ENCODE data around the gene SPARC. TPM values are rescaled to one million over a fixed set of nuclear protein-coding genes. Genes with fewer than 3 reads are reported as not detected.

The SPARC gene
- total RNA-seq, 1 experiment from 2014 or later = 320 TPM

GRCh38 chr5:151615431-151615830 is 71.3 kb downstream of the SPARC start:
- H4K8ac ChIP-seq (replicated peaks; ENCODE audit: insufficient read length, low read depth, low read length) = no peak overlapping the region
- H2AFZ ChIP-seq (ENCODE audit: low read length) = no peak overlapping the region
- H2BK12ac ChIP-seq (ENCODE audit: insufficient read length, low read depth, low read length) = no peak overlapping the region
- H3K9me3 ChIP-seq (ENCODE audit: control insufficient read depth, low read depth, low read length) = no peaks in the 10 kb centered on the region
- WGBS (ENCODE audit: extremely low coverage, insufficient read length, low lambda C conversion rate) = no CpG with 5 or more reads among the region's 4 CpGs
- H3K23me2 ChIP-seq (ENCODE audit: insufficient read length, low read depth, low read length, poor library complexity, severe bottlenecking) = no peaks in the 10 kb centered on the region
- peak overlapping the region; percentile 2; the same call in 1 of the 2 replicates for H3K14ac ChIP-seq (ENCODE audit: insufficient read depth, low read length)
- no peaks in the 10 kb centered on the region for H3K9me3 Mint-ChIP-seq
- H3K27ac ChIP-seq (ENCODE audit: insufficient read length, low read depth, low read length) = no peak overlapping the region
- H3T11ph ChIP-seq (ENCODE audit: low read length) = no peak overlapping the region
- no peak overlapping the region for H3K18ac ChIP-seq (ENCODE audit: insufficient read length, low read depth, low read length)
- peak overlapping the region in 1 of 3 experiments; percentile 36; a peak in 1 of 7 replicates for H3K27ac Mint-ChIP-seq
- H3K27me3 ChIP-seq (ENCODE audit: insufficient read depth, low read length) = no peaks in the 10 kb centered on the region
- no peak overlapping the region for H3K9ac ChIP-seq (ENCODE audit: extremely low read depth, insufficient read length, low read length)
- H4K20me1 ChIP-seq (ENCODE audit: control insufficient read depth, insufficient read depth, insufficient read length) = no peaks in the 10 kb centered on the region
- H2BK15ac ChIP-seq (ENCODE audit: low read depth, low read length) = no peak overlapping the region
- H2AK5ac ChIP-seq (ENCODE audit: insufficient read length, low read length) = no peak overlapping the region
- peaks cover 8% of the 10 kb centered on the region; the same call in 1 of the 2 replicates for H3K4me1 ChIP-seq (ENCODE audit: insufficient read depth, low read length)
- H4K91ac ChIP-seq (ENCODE audit: insufficient read length, low read depth, low read length) = no peak overlapping the region
- no peaks in the 10 kb centered on the region; a peak in 1 of 7 replicates for H3K36me3 Mint-ChIP-seq (ENCODE audit: insufficient read depth in 1 of 3, low read depth in 3 of 3)
- no peak overlapping the region for H4K5ac ChIP-seq (ENCODE audit: insufficient read length, low read depth, low read length)
- no peak overlapping the region for H2BK20ac ChIP-seq (ENCODE audit: low read depth, low read length, poor library complexity, severe bottlenecking)
- H3K23ac ChIP-seq (ENCODE audit: insufficient read length, low read depth, low read length) = no peak overlapping the region
- H3K56ac ChIP-seq (ENCODE audit: insufficient read length, low read depth, low read length) = no peak overlapping the region
- no peak overlapping the region for H3K4me3 Mint-ChIP-seq
- H3K4me1 Mint-ChIP-seq = peaks cover 37 to 42% of the 10 kb centered on the region in 2 experiments
- TF ChIP-seq, protein P1, sequence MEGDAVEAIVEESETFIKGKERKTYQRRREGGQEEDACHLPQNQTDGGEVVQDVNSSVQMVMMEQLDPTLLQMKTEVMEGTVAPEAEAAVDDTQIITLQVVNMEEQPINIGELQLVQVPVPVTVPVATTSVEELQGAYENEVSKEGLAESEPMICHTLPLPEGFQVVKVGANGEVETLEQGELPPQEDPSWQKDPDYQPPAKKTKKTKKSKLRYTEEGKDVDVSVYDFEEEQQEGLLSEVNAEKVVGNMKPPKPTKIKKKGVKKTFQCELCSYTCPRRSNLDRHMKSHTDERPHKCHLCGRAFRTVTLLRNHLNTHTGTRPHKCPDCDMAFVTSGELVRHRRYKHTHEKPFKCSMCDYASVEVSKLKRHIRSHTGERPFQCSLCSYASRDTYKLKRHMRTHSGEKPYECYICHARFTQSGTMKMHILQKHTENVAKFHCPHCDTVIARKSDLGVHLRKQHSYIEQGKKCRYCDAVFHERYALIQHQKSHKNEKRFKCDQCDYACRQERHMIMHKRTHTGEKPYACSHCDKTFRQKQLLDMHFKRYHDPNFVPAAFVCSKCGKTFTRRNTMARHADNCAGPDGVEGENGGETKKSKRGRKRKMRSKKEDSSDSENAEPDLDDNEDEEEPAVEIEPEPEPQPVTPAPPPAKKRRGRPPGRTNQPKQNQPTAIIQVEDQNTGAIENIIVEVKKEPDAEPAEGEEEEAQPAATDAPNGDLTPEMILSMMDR (conservative IDR thresholded peaks at IDR 0.05) = no peak
- no peaks in the 10 kb centered on the region for H3K79me2 ChIP-seq (ENCODE audit: insufficient read depth, low read length)
- H2BK120ac ChIP-seq (ENCODE audit: low read depth, low read length, poor library complexity, severe bottlenecking) = no peak overlapping the region
- no peak overlapping the region for H3K4ac ChIP-seq (ENCODE audit: low read depth, low read length)
- H3K79me1 ChIP-seq (ENCODE audit: insufficient read depth, low read depth, low read length, poor library complexity, severe bottlenecking) = no peaks in the 10 kb centered on the region
- peaks cover 3% of the 10 kb centered on the region for H3K27me3 Mint-ChIP-seq (ENCODE audit: low read depth)
- no peak overlapping the region for H3K4me2 ChIP-seq (ENCODE audit: insufficient read depth, insufficient read length, low read length)
- no peak overlapping the region for H2BK5ac ChIP-seq (ENCODE audit: insufficient read length, low read length)
- no peak for DNase-seq

Measured in H9 (cell line).